ENCODE data around the gene CMSS1. TPM values are rescaled to one million over a fixed set of nuclear protein-coding genes. Genes with fewer than 3 reads are reported as not detected.

CMSS1 gene
- polyA plus RNA-seq, 1 donor from 2014 or later: 31.8 TPM

DNA sequence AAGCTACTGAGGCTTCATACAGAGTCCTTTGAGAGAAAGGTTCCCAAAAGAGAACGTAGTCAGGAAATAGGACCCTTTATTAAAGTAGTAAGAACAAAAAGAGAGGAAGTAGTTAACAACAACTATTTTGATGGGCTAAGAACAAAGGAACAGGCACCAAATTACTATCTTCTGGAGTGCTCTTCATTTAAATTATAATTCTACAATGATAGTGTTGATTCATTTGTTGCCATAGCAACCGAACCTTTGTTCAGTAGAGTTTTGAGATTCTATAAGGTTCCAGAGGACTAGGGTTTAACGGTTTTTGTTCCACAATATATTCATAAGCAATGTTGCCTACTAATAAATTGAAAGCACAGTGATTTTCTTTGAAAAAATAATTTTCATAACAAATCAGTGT is 78.8 kb downstream of the CMSS1 start:
- H2AFZ ChIP-seq (ENCODE audit: low read depth, low read length): no peak overlapping the region
- no peaks in the 10 kb centered on the region for H4K20me1 ChIP-seq (ENCODE audit: insufficient read depth)
- no peak overlapping the region for H3K9ac ChIP-seq (ENCODE audit: low read length)
- no peaks in the 10 kb centered on the region for H3F3A ChIP-seq (ENCODE audit: insufficient read depth, low read length, poor library complexity, severe bottlenecking)
- H3K27ac ChIP-seq (ENCODE audit: low read length): no peak overlapping the region
- H3K4me3 ChIP-seq (ENCODE audit: low read length): no peak overlapping the region
- H3K79me2 ChIP-seq (replicated peaks; ENCODE audit: insufficient read depth, low read length): no peaks in the 10 kb centered on the region
- H3K4me2 ChIP-seq (ENCODE audit: low read length): no peak overlapping the region
- H3K36me3 ChIP-seq (ENCODE audit: insufficient read depth, low read length): no peaks in the 10 kb centered on the region
- no peaks in the 10 kb centered on the region for H3K9me2 ChIP-seq (ENCODE audit: insufficient read depth, low read length)
- TF ChIP-seq MXI1 (conservative IDR thresholded peaks at IDR 0.05; ENCODE audit: poor library complexity, severe bottlenecking): no peak
- TF ChIP-seq, protein P1, sequence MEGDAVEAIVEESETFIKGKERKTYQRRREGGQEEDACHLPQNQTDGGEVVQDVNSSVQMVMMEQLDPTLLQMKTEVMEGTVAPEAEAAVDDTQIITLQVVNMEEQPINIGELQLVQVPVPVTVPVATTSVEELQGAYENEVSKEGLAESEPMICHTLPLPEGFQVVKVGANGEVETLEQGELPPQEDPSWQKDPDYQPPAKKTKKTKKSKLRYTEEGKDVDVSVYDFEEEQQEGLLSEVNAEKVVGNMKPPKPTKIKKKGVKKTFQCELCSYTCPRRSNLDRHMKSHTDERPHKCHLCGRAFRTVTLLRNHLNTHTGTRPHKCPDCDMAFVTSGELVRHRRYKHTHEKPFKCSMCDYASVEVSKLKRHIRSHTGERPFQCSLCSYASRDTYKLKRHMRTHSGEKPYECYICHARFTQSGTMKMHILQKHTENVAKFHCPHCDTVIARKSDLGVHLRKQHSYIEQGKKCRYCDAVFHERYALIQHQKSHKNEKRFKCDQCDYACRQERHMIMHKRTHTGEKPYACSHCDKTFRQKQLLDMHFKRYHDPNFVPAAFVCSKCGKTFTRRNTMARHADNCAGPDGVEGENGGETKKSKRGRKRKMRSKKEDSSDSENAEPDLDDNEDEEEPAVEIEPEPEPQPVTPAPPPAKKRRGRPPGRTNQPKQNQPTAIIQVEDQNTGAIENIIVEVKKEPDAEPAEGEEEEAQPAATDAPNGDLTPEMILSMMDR (IDR thresholded peaks at IDR 0.05; ENCODE audit: poor library complexity, severe bottlenecking): no peak
- no peak for TF ChIP-seq EP300 (conservative IDR thresholded peaks at IDR 0.05; ENCODE audit: poor library complexity, severe bottlenecking)
- TF ChIP-seq SMC3 (conservative IDR thresholded peaks at IDR 0.05; ENCODE audit: poor library complexity): no peak
- no peak for TF ChIP-seq POLR2AphosphoS5 (IDR thresholded peaks at IDR 0.05)
- TF ChIP-seq EZH2 (IDR thresholded peaks at IDR 0.05; ENCODE audit: borderline replicate concordance, insufficient read depth, low read length, poor library complexity, severe bottlenecking): no peak
- no peak for TF ChIP-seq TAF1 (IDR thresholded peaks at IDR 0.05; ENCODE audit: low read depth)
- no peak for TF ChIP-seq RAD21 (conservative IDR thresholded peaks at IDR 0.05)
- TF ChIP-seq, protein P2, sequence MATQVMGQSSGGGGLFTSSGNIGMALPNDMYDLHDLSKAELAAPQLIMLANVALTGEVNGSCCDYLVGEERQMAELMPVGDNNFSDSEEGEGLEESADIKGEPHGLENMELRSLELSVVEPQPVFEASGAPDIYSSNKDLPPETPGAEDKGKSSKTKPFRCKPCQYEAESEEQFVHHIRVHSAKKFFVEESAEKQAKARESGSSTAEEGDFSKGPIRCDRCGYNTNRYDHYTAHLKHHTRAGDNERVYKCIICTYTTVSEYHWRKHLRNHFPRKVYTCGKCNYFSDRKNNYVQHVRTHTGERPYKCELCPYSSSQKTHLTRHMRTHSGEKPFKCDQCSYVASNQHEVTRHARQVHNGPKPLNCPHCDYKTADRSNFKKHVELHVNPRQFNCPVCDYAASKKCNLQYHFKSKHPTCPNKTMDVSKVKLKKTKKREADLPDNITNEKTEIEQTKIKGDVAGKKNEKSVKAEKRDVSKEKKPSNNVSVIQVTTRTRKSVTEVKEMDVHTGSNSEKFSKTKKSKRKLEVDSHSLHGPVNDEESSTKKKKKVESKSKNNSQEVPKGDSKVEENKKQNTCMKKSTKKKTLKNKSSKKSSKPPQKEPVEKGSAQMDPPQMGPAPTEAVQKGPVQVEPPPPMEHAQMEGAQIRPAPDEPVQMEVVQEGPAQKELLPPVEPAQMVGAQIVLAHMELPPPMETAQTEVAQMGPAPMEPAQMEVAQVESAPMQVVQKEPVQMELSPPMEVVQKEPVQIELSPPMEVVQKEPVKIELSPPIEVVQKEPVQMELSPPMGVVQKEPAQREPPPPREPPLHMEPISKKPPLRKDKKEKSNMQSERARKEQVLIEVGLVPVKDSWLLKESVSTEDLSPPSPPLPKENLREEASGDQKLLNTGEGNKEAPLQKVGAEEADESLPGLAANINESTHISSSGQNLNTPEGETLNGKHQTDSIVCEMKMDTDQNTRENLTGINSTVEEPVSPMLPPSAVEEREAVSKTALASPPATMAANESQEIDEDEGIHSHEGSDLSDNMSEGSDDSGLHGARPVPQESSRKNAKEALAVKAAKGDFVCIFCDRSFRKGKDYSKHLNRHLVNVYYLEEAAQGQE (IDR thresholded peaks at IDR 0.05; ENCODE audit: borderline replicate concordance): no peak
- H3K27me3 ChIP-seq (ENCODE audit: insufficient read depth, low read depth, low read length): no peaks in the 10 kb centered on the region
- H3K9me3 ChIP-seq (ENCODE audit: low read length): no peaks in the 10 kb centered on the region

DNA sequence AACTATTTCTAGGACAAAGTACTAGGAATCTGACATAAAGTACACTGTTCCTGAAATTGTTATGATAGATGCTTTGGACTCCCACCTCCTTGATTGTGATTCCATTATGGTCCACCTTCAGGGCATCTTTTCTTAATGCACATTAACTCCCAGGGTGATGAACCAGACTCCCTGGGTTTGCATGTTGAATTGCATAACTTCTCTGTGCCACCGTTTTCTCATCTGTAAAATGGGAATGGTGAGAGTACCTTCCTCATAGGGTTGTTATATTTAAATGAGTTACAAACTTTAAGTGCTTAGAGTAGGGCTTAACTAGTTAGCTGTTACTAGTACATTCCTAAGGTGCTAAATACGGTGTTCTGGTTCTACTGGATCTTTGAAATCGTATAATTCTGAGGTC is 81.9 kb downstream of the CMSS1 start:
- no peaks in the 10 kb centered on the region for H3K9me3 ChIP-seq (ENCODE audit: low read length)
- no peaks in the 10 kb centered on the region for H3F3A ChIP-seq (ENCODE audit: insufficient read depth, low read length, poor library complexity, severe bottlenecking)
- no peaks in the 10 kb centered on the region for H4K20me1 ChIP-seq (ENCODE audit: insufficient read depth)
- H3K4me2 ChIP-seq (ENCODE audit: low read length): no peak overlapping the region
- H3K79me2 ChIP-seq (replicated peaks; ENCODE audit: insufficient read depth, low read length): no peaks in the 10 kb centered on the region
- H3K36me3 ChIP-seq (ENCODE audit: insufficient read depth, low read length): no peaks in the 10 kb centered on the region
- H3K4me3 ChIP-seq (ENCODE audit: low read length): no peak overlapping the region
- H3K9me2 ChIP-seq (ENCODE audit: insufficient read depth, low read length): no peaks in the 10 kb centered on the region
- TF ChIP-seq SMC3 (conservative IDR thresholded peaks at IDR 0.05; ENCODE audit: poor library complexity): no peak
- TF ChIP-seq, protein P1 (IDR thresholded peaks at IDR 0.05; ENCODE audit: poor library complexity, severe bottlenecking): no peak
- no peak for TF ChIP-seq EP300 (conservative IDR thresholded peaks at IDR 0.05; ENCODE audit: poor library complexity, severe bottlenecking)
- no peak for TF ChIP-seq MXI1 (conservative IDR thresholded peaks at IDR 0.05; ENCODE audit: poor library complexity, severe bottlenecking)
- H3K27me3 ChIP-seq (ENCODE audit: insufficient read depth, low read depth, low read length): no peaks in the 10 kb centered on the region
- H2AFZ ChIP-seq (ENCODE audit: low read depth, low read length): no peak overlapping the region
- no peak overlapping the region for H3K9ac ChIP-seq (ENCODE audit: low read length)
- H3K27ac ChIP-seq (ENCODE audit: low read length): no peak overlapping the region
